Kidney epithelial cell (primary cell): ENCODE results near the gene PMEPA1. TPM values are rescaled to one million over a fixed set of nuclear protein-coding genes. Genes with fewer than 3 reads are reported as not detected.

Experiments
- DNase-seq: peaks from one replicate; pipeline ENCODE4 v3.0.0-alpha.2; 2010; ENCODE audit warnings: low read depth
- H3K27me3 ChIP-seq: 2 replicates; pipeline ENCODE4 v1.6.0; 2011; ENCODE audit warnings: low read length; ENCODE audit not compliant: control insufficient read depth, insufficient read depth
- H3K36me3 ChIP-seq: 2 replicates; pipeline ENCODE4 v1.5.1; 2011; ENCODE audit warnings: low read length; ENCODE audit not compliant: control insufficient read depth, insufficient read depth
- H3K4me3 ChIP-seq: 2 replicates; pipeline ENCODE4 v1.5.1; 2011; ENCODE audit warnings: low read depth, mild to moderate bottlenecking, control low read depth, low read length
- total RNA-seq: library from RNA; depleted of rRNA; stranded (reverse); fragments of >200 nt; gene quantifications from 2 replicates; pipeline ENCODE4 v1.2.3, GENCODE V29; 2015
- TF ChIP-seq, protein P1 (sequence below): IDR thresholded peaks from 2 replicates; pipeline ENCODE4 v1.5.1; 2011; ENCODE audit warnings: mild to moderate bottlenecking, moderate library complexity, low read length, control low read depth, inconsistent platforms; ENCODE audit not compliant: insufficient read depth, poor library complexity, severe bottlenecking

PMEPA1 gene
- total RNA-seq, 1 donor from 2014 or later: 244 TPM

DNA sequence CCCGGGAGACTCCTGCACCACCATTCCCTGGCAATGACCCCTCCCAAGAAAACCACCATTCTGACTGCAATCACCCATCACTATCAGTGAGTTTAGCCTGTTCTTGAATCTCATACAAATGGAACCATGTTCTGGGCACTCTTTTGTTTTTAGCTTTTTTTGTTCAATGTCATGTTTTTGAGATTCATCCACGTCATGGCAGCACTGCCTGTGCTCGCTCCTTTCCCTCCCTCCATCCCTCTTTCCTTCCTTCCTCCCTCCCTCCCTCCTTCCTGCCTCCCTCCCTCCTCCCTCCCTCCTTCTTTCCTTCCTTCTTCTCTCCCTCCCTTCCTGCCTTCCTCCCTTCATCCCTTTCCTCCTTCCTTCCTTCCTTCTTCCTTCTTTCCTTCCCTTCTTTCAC is 44.4 kb upstream of the PMEPA1 start:
- TF ChIP-seq, protein P1, sequence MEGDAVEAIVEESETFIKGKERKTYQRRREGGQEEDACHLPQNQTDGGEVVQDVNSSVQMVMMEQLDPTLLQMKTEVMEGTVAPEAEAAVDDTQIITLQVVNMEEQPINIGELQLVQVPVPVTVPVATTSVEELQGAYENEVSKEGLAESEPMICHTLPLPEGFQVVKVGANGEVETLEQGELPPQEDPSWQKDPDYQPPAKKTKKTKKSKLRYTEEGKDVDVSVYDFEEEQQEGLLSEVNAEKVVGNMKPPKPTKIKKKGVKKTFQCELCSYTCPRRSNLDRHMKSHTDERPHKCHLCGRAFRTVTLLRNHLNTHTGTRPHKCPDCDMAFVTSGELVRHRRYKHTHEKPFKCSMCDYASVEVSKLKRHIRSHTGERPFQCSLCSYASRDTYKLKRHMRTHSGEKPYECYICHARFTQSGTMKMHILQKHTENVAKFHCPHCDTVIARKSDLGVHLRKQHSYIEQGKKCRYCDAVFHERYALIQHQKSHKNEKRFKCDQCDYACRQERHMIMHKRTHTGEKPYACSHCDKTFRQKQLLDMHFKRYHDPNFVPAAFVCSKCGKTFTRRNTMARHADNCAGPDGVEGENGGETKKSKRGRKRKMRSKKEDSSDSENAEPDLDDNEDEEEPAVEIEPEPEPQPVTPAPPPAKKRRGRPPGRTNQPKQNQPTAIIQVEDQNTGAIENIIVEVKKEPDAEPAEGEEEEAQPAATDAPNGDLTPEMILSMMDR: no peak
- H3K4me3 ChIP-seq: no peak overlapping the region
- H3K36me3 ChIP-seq: no peaks in the 10 kb centered on the region
- DNase-seq: no peak
- peaks cover 2% of the 10 kb centered on the region for H3K27me3 ChIP-seq

GRCh38 chr20:57753332-57754164 is 43.7 kb upstream of the PMEPA1 start:
- peaks cover 2% of the 10 kb centered on the region for H3K27me3 ChIP-seq
- H3K36me3 ChIP-seq: no peaks in the 10 kb centered on the region
- no peak overlapping the region for H3K4me3 ChIP-seq
- TF ChIP-seq, protein P1: no peak
- no peak for DNase-seq

GRCh38 chr20:57751411-57751810 is 41.6 kb upstream of the PMEPA1 start:
- no peak for DNase-seq
- peaks cover 2% of the 10 kb centered on the region for H3K27me3 ChIP-seq
- TF ChIP-seq, protein P1: no peak
- H3K4me3 ChIP-seq: no peak overlapping the region
- no peaks in the 10 kb centered on the region for H3K36me3 ChIP-seq

DNA sequence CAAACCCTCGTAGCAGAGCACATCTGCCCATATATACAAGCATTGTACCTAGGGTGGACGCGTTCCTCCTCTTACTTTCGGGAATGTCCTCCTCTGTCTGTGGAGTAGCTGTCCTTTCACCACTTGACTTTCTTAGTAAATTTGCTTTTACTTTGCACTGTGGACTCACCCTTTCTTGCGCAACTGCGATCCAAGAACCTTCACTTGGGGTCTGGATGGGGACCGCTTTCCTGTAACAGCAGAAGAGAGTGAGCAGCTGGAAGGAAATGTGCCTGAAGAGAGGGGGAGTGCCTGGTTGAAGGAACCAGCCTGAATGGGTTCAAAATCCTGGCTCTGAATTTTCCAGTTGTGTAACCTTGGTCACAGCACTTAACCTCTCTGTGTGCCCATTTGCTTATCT is 40.1 kb upstream of the PMEPA1 start:
- Histone ChIP-seq H3K36me3 (no peaks in the 10 kb centered on the region), H3K27me3 (peaks cover 2% of the 10 kb centered on the region), H3K4me3 (no peak overlapping the region)
- TF ChIP-seq, protein P1: no peak
- DNase-seq: no peak

GRCh38 chr20:57749131-57749690 is 39.4 kb upstream of the PMEPA1 start:
- H3K27me3 ChIP-seq: peaks cover 2% of the 10 kb centered on the region
- DNase-seq: no peak

More at GRCh38 chr20:57749131-57749690, 39.4 kb upstream of the PMEPA1 start:
- Histone ChIP-seq H3K36me3 (no peaks in the 10 kb centered on the region), H3K4me3 (no peak overlapping the region)
- TF ChIP-seq, protein P1: no peak
